ENCODE data around the gene SLC25A51.

The SLC25A51 gene, protein sequence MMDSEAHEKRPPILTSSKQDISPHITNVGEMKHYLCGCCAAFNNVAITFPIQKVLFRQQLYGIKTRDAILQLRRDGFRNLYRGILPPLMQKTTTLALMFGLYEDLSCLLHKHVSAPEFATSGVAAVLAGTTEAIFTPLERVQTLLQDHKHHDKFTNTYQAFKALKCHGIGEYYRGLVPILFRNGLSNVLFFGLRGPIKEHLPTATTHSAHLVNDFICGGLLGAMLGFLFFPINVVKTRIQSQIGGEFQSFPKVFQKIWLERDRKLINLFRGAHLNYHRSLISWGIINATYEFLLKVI

DNA sequence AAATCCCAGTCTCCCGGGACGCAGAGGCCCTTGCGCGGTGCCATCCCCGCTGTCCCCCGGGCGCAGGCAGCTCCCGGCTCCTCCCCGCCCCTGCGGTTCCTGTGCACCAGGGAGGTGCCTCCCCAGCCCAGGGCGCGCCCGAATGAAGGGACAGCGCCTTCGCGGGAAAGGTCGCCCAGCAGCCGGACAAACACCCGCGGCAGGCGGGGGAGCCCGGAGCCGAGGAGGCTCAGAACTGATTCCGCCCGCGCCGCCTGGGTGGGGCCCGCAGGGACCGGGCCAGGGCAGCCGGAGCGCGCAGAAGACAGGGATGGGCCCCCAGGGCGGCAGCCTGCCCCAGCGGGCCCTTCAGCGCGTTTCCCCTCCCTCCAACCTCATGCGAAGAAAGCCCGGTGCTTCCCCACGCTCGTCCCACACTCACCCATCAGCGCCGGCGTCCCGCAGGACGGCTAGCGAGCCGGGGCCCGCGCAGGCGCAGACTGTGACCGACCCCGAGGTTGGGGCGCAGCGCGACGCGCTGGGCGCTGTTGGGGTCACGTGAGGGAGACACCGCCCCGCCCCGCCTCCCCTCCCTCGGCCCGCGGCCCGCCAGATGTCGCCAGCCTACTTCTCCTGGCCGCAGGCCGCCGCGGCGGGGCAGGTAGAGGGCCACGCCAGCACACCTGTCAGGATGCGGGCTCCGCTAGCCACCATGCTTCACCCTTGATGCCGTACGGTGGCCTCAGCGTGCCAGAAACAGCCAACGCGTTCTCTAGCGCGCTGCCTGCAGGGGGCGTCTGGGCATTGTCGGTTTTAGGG, at the start of gene SLC25A51:
Gene SLC25A51, minus strand, starts transcription at position 481 of the 798 bp plus-strand sequence. CDS start 15,577 bp downstream, outside the sequence.
- DNase-seq (ENCODE audit: low spot score), result peak; percentile 97

DNA sequence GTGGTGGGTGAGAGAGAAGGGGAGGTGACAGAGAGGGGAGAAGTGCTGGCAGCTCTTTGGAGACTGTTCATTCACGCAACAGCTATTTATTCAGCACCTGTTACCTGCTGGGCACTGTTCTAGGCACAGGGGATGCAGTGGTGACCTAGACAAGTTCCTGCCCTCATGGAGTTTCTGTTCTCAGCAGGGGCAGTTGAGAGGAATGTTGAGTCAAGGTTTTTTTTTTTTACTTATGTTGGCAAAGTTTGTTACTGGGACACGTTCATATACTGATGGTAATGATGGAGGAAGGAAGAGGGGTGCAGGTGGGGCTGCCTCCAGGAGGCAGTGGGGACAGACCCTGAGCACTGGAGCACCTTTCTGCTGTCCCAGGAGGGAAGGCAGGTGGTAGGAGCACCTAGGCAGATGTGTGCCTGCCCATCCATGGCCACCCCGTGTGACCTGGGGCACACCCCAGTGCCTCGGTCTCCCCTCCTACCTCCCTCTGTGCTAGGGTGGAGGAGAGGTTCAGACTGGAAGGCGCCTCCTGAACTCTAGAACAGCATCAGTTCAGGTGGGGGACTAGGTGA, 49.4 kb upstream of the SLC25A51 start:
- no peak for DNase-seq (ENCODE audit: low spot score)

DNA sequence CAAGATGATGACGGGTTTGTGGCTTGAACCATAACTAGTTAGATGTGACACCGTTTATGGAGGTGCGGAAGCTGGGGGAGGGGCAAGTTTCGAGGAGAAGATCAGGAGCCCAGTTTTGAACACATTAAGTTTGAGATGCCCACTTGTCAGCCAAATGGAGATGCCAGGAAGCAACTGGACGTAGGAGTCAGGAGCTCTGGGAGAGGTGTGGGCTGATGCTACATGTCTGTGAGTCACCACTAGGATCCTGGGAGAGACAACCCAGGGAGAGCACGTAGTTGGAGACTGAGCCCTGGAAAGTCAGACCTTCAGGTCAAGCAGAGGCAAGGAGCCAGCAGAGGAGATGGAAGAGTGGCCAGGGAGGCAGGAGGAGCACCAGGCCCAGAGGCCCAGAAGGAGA, 48.8 kb upstream of the SLC25A51 start:
- peak; percentile 71 for DNase-seq (ENCODE audit: low spot score)

DNA sequence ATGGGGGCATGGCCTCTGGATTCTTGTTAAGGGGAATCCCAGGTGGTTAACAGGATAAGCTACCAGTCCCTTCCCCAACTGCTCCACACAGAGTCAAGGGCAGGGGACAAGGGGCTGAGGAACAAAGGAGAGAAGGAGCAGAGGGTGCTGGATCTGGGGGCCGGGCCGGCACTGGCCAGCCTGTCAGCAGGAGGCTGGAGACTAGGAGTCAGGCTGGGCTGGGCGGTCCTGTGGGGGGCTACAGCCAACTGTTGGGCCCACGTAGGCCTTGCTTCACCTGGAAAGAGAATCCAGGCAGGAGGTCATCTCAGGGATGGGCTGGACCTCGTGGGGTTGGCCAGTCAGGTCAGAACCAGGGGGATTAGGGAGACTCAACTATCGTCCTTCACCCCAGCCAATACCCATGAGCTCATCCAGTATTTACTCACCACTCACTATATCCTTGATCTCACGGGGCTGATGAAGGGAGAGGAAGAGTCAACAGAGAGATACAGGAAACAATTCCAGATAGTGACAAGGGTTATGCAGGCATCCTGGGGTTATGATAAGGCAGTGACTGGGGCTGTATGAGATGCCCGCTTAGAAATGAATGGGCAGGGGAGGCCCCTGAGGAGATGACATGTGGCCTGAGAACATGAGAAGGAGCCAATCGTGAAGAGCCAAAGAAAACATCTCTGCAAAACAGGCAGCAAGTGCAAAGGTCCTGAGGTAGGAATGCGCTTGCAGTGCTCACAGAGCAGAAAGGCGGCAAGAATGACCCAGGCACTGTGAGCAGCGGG, 47.9 kb upstream of the SLC25A51 start:
- no peak for DNase-seq (ENCODE audit: low spot score)

DNA sequence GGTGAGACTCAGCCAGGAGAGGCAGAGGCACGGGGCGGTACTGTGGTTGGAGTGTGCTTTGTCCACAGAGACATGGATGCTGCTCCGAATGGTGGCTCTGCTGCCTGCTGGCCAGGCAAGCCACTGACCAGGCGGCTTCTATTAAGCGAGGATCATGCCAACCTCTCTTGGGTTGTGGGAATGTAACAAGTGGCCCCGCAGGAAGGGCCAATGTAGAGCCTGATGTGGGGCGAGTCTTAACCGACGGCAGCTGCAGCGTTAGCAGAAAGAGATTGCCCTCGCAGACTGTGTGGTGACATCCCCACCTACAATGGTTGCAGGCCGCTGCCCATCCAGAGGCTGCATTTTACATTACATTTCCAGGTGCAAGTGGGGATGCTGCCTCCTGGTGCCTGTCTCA, 46.6 kb upstream of the SLC25A51 start:
- DNase-seq (ENCODE audit: low spot score), result no peak

DNA sequence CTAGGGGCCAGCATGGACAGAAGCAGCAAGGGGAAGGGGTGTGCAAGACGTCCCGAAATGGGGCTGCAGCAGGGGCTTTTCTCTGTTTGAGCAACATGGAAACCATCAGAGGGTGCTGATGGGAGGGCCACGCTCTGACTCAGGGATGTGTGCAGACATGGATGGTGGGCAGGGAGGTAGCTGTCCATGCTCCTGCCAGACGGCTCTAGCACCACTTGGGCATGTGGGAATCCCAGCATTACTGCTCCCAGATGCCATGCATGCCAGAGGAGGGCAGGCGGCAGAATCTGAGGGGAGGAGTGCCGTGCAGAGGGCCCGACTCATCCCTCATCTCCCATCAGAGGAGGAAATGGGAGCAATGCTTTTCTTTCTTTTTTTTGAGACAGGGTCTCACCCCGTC, 45.6 kb upstream of the SLC25A51 start:
- peak; percentile 45 for DNase-seq (ENCODE audit: low spot score)

DNA sequence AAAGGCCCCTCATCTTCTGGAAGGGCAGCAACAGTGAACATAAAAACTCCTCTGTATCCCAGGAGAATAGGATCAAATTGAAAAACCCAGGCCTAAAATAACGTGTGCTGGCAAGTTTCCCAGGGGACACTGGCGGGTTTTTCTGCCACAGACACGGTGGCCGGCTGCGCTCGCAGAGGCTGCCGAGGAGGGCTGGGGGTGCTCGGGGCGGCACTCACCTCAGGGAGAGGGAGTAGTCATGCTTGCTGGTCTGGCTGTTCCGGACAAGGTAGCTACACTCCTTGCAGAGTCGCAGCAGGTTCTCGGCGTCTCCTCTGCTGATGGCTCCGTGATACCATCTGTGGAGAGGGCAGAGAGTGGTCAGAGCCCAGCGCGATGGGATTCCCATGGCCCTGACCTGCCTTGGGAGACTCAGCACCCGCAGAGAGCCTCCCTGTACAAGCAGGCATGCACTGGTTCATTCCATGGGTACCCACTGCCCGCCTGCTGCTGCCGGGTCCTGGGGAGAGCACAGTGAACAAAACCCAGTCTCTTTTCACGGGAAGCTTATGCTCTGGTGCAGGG, 44.6 kb upstream of the SLC25A51 start:
- no peak for DNase-seq (ENCODE audit: low spot score)

DNA sequence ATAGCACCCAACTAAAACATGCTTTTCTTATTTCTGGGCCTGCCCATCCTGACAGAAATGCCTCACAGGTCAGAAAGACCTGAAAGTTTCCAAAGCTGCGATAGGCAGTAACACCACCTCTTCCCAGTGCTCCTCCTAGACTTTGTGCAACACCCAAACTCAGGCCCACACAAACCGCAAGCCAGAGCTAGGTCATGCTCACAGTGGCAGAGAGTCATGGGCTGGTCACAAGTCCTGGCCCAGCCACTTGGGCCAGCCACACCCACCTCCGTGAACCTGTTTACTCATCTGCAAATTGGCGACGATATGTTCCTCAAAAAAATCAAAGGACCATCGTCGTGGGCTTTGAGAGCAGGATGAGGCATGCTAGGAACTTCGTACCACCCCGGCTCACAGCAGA, 44.0 kb upstream of the SLC25A51 start:
- DNase-seq (ENCODE audit: low spot score), result no peak

DNA sequence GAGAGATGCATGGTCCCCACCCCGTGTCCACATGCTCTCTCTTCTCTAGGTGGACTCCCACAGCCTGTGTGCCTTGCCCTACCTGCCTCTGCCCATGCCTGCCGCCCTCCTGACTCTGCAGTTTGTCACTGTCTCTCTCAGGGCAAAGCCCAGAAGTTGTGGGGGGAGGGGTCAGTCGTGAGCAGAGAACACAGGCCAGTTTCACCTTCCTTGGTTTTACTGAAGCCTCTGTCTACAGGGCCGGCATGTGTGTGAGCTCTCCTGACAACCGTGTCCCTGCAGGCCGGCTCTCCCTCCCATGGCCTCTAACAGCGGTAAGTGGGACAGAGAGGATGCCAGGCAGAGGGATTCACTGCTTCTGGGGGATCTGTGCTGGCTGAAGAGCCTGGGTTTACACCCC, 43.5 kb upstream of the SLC25A51 start:
- no peak for DNase-seq (ENCODE audit: low spot score)

DNA sequence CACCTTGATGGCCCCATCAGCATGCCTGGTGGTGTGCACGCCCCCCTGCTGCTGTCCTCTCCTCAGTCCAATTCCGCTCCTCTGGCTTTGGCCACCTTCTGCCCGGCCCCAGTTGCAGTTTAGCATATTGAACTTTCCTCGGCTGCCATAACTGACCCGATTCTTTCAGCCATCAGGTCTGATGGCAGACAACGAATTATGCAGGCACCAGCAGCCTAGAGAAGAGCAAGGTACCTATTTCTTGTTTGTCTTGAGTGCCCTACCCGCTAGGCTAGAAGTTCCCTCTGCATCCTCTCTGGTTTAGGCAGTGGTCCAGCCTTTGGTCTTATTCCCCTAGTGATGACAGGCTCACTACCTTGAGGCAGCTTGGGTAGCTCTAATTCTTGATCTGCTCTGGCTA, 43.0 kb upstream of the SLC25A51 start:
- DNase-seq (ENCODE audit: low spot score), result no peak

DNA sequence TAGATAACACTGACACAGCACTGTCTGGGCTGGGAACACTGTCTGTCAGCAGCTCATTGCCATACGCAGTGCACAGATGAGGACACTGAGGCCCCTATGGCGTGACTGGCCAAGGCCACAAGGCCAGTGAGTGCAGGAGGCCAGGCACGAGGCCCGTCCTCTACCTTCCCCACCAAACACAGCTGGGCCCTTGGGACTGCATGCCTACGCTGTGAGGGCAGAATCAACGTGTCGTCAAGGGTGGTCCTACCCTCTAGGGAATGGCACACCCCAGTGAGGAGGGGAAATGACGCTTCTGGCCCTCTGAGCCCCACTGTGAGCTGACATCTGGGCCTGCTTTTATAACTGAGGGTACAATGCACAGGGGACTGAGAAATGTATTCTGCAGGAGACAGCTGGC, 42.1 kb upstream of the SLC25A51 start:
- DNase-seq (ENCODE audit: low spot score), result no peak

DNA sequence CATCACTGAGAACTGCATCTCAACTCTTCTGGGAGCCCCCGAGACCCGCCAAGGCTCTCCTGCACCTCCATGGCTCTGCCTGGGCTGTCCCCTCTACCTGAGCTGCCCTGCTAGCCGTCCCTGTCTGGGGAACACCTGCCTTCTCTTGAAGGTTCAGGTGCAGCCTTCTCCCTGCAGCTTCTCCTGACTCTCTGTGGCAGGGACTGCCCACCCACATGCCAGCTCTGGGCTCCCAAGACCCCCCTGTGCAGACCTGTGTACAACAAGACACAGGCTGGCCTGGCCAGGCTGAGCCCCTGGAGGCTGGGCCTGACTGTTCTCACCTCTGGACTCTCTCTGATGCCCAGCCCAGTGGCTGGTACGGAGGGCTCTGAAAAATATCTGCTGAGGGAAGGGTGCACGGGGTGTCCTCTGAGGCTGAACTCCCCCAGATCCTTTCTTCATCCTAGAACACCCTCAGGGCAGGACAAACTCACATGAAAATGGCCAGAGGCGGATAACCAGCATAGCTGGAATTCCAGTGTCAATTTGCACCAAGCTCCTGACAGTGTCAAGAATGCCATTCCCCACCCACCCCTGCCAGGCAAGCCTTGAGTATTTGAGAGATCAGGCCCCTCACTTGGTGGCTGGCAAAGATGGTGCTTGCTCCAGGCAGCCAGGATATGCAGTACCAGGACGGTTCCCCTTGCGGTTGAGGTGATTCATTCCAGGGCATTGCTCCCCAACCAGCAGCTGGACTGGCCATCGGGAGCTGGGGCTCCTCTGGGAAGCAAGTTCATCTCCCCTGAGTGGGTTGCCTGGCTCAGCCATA, 40.9 kb upstream of the SLC25A51 start:
- DNase-seq (ENCODE audit: low spot score), result peak; percentile 36

DNA sequence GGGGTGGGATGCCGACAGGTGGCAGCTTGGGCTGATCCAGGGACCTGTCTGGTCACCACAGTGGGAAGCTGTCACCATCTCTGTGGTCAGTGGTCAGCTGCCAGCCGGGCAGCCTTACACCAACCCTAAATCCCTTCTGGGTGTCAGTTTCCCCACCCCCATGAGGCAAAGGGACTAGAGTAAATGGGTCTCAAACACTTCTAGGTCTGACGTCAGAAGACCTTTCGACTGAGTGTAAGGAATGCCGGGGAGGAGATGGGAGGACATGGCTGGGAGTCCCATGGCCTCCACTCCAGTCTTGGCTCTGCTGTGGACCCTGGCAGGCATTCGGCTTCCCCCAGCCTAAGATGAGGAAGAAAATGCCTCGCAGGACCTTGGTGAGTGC, 40.3 kb upstream of the SLC25A51 start:
- no peak for DNase-seq (ENCODE audit: low spot score)

DNA sequence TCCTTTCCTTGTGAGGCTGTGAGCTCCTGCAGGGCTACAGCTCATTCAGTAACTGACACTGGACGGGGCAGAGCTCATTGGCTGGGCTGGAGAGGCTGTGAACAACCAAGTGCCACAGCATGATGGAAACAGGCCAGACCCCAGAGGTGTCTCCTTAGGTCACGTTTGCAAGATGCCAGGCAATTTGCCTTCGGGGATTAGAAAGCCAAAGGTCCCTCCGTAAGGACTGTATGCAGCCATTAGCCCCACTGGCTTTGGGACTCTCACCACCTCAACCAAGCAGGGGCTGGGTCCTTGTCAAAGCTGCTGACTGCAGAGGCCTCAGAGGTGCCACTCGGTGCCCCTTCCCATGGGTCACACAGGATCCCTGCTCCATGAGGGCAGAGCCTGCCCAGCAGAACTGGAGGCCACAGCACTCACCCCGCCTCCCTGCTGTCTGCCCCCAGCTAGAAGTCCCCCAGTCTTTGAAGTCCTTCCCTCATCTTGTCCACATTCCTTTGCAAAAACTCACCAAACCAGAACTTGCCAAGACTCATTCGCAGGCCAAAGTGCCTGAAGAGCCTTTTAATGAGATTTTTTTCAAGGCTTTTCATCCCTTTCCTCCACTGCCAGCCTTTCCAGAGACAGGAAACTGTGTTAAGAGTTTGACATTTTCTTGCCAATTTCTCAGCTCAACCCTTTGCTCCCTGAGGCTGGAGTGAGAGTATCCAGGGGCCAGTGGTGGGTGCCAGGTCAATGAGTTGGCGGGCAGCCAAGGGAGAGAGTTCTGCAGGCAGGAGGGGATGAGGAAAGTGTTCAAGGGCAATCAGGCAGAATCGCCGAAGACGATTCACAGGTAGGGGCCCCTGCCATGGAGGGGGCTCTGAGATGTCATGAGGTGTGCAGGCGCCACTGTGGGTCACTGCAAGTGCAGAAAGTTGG, 39.7 kb upstream of the SLC25A51 start:
- peak; percentile 89 for DNase-seq (ENCODE audit: low spot score)

DNA sequence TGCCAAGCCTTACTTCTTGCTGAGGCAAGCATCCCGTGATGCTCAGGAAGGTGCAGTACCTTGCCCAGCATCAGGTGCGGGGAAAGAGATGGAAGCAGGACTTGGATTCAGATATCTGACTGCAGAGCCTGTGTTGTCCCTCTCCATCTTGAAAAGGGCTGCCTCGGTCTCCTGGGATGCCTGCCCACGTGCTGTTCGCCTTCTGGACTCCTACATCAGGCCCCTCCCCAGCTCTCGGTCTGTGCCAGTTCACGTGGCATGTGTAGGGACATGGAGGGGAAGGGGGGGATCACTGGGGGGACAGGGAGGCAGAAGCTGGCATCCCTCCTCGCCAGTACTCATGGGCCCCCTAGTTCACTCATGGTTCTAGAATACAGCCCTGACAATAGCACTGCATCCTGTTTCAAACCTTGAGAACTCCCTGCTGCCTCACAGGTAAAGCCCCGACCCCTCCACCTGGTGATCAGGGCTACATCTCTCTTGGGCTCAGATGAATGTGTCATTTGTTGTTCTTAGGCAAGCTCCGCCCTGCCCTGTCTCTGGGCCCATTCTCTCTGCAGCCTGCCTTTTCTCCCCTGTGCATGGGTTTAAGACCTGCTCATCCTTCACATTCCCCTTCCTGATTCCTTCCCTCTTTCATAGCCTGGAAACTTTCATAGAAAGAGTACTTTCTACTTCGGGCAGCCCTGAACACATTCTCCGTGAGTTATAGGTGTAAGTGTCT, 38.9 kb upstream of the SLC25A51 start:
- DNase-seq (ENCODE audit: low spot score), result no peak

DNA sequence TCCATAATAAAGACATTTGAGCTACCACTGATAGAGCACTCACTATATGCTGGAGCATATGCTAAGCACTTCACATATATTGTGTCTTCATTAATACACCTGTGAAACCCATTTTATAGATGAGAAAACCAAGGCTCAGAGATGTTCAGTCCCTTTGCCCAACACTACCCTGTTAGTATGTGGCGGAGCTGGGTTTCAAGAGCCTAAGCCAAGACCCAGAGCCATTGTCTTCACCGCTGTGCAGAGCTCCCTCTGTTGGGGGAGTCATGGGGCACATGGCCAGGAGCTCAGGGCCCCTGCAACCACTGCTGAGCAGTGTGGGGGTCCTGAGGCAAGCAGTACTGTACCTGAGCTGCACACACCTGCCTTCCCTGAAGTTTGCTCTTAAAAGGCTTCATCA, 37.3 kb upstream of the SLC25A51 start:
- no peak for DNase-seq (ENCODE audit: low spot score)

DNA sequence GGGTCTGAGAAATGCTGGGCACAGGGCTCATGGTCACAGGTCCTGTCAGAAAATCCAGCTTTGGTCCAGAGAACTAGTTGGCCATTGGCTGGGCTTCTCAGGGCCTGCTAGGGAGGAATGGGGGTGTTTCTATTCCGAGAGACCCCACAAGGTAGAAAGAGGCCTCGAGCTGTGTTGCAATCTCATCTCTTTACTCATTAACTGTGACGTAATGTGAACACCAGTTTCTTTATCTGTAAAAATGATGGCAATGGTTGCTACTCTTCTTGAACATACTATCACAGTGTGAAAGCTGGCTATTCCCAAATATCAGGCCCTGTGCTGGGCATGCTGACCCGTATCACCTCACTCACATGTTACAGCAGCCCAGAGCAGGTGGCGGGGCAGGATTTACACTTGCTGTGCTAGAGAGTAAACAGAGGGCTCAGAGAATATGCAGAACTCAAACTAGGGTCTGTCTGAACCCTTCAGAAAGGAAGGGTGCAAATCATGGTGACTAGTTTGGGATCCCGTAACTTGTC, 35.7 kb upstream of the SLC25A51 start:
- no peak for DNase-seq (ENCODE audit: low spot score)

DNA sequence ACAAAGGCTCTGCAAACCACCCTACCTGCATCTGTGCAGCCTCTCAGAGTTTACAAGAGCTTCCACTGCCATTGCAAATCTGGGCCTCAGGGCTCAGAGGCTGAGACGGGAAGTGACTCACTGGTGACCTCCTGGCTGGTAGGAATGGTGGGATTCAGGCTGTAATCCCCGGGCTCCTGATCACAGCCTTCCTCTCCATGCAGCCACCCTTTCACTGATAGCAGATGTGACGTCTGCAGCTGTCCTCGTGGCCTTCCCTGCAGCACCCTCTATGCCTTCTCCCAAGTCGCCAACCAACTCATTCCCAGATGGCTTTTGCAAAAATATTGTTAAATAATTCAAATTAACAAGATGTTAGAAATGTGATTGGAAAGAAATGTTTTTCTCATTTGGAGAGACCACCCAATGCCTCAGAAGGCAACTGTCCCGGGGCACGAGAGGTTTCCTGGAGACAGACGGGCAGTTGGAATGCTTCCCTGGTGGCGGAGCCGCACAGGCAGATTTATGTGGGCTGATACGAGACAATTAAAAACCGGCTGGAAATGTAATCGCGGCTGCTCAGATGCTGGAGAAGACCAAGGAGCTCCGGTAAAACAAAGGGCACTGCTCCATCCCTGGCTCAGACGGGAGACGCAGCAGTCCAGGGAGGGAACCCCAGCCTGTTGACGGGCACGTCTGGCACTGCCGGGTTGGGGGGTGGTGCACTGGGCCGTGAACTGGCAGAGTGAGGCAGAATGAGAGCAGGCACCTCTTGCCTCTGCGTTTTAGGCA, 34.4 kb upstream of the SLC25A51 start:
- DNase-seq (ENCODE audit: low spot score), result peak; percentile 74
